ENCODE measurements around the gene SFTPA2.
"Not testable (repeated sequence)": the region's sequence is repeated elsewhere in the genome, so short reads cannot be mapped to it uniquely, and the experiment has no call there.

The SFTPA2 gene

DNA sequence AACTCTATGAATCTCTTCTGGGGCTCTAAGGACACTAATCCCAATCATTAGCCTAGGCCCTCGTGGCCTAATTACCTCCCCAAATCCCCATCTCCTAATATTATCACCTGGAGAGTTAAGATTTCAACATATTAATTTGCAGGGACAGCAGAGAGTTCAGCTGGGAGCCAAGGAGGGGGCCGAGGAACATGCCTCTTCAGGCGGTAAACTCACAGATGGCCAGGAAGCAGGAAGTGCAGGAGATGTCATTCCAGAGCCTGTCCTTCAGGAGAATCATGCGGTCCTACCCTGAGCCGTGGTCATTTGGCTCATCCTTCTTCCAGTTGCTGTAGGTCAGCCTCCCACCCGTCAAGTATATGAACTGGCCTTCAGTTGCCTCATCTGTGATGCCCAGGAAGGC, 21.9 kb upstream of the SFTPA2 start:
- no peak overlapping the region for H3K4me3 ChIP-seq (ENCODE audit: low read depth, low read length)
- TF ChIP-seq, protein P1, sequence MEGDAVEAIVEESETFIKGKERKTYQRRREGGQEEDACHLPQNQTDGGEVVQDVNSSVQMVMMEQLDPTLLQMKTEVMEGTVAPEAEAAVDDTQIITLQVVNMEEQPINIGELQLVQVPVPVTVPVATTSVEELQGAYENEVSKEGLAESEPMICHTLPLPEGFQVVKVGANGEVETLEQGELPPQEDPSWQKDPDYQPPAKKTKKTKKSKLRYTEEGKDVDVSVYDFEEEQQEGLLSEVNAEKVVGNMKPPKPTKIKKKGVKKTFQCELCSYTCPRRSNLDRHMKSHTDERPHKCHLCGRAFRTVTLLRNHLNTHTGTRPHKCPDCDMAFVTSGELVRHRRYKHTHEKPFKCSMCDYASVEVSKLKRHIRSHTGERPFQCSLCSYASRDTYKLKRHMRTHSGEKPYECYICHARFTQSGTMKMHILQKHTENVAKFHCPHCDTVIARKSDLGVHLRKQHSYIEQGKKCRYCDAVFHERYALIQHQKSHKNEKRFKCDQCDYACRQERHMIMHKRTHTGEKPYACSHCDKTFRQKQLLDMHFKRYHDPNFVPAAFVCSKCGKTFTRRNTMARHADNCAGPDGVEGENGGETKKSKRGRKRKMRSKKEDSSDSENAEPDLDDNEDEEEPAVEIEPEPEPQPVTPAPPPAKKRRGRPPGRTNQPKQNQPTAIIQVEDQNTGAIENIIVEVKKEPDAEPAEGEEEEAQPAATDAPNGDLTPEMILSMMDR (IDR thresholded peaks at IDR 0.05; ENCODE audit: low read depth, low read length, missing control alignments), result no peak
- DNase-seq (ENCODE audit: low read depth), result no peak
- in situ Hi-C loops (cut with HindIII; ENCODE audit: low sequenced_read_pairs), result no loop called here

DNA sequence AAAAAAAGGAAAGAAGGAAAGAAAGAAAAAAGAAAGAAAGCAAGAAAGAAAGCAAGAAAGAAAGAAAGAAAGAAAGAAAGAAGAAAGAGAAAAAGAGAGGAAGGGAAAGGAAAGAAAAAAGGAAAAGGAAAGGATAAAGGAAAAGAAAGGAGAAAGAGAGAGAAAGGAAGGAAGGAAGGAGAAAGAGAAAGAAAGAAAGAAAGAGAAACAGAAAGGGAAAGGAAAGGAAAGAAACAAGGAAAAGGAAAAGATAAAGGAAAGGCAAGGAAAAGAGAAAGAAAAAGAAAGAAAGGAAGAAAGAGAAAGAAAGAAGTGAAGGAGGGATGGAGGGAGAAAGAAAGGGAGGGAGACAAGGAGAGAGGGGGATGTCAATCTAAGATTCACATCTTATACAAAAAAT, 20.8 kb upstream of the SFTPA2 start:
- no peak overlapping the region for H3K4me3 ChIP-seq (ENCODE audit: low read depth, low read length)
- TF ChIP-seq, protein P1 (IDR thresholded peaks at IDR 0.05; ENCODE audit: low read depth, low read length, missing control alignments), result no peak
- no peak for DNase-seq (ENCODE audit: low read depth)
- in situ Hi-C loops (cut with HindIII; ENCODE audit: low sequenced_read_pairs), result no loop called here

DNA sequence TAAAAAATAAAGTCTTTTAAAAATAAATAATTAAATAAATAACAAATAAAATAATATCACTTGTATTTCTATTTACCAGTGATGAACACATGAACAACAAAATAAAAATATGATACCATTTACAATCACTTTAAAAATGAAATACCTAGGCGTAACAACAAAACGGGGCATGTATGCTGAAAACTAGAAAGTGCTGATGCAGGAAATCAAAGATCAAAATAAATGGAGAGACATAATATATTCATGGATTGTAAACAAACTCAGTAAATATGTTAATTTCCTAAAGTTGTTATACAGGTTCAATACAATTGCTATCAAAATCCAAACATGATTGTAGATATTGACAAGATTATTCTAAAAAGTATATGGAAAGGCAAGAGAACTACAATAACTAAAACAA, 19.2 kb upstream of the SFTPA2 start:
- in situ Hi-C loops (cut with HindIII; ENCODE audit: low sequenced_read_pairs), result no loop called here
- TF ChIP-seq, protein P1 (IDR thresholded peaks at IDR 0.05; ENCODE audit: low read depth, low read length, missing control alignments), result no peak
- DNase-seq (ENCODE audit: low read depth), result no peak
- no peak overlapping the region for H3K4me3 ChIP-seq (ENCODE audit: low read depth, low read length)

DNA sequence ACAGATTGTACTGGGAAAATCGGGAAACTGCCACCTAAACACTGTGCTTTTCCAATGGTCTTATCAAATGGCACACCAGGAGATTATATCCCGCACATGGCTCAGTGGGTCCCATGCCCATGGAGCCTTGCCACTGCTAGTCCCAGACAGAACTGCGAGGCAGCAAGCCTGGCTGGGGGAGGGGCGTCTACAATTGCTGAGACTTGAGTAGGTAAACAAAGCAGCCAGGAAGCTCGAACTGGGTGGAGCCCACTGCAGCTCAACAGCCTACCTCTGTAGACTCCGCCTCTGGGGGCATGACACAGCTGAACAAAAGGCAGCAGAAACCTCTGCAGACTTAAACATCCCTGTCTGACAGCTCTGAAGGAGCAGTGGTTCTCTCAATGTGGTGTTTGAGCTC, 10.4 kb upstream of the SFTPA2 start:
- H3K4me3 ChIP-seq (ENCODE audit: low read depth, low read length); in situ Hi-C loops (cut with HindIII; ENCODE audit: low sequenced_read_pairs); DNase-seq (ENCODE audit: low read depth): not testable (repeated sequence)

DNA sequence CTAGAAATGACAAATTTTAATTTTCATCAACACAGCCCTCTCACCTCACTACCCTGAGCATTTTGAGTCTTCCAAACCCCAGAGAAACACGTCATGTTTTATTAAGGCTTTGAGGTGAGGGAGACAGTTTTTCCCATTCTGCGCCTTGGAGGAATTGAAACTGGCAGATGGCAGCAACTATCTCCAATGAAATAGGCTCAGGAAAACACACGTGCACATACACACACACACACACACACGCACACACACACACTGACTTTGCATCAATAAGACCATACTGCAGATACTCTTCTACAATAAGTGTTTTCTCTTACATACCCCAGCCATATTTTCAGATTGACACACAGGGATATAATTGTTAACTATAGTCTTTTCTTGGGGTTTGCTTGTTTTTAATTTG, 3.2 kb upstream of the SFTPA2 start:
- H3K4me3 ChIP-seq (ENCODE audit: low read depth, low read length), result no peak overlapping the region
- no peak for DNase-seq (ENCODE audit: low read depth)

DNA sequence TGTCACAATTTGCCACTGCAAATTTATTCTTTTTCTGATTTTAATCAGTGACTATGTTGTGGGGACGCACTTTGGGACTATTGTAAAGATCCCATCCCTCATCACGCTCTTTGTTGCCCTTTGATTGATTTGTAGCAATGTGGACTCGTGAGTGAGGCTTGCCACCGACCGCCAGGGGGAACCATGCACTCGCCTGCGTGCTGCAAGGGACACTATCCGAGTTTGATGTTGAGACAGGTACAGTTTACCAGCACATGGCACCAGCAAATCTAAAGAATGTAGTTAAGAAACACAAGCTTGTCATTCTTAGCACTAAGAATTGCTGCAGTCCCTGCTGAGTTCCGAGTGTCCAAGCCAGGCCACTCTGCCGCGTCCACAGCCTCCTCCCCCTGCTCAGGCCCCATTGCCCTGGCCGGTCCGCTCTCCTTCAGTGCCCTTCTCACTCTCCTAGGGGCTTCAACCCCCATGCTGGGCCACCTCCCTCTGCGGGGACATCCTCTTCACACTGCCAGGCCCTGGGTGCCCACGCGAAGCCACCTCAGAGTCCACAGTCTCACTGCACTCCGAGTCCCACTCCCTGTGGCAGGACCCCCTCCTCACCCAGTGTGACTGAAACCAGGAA, 2.0 kb upstream of the SFTPA2 start:
- in situ Hi-C loops (cut with HindIII; ENCODE audit: low sequenced_read_pairs), result no loop called here
- peak; percentile 24 for DNase-seq (ENCODE audit: low read depth)
- no peak overlapping the region for H3K4me3 ChIP-seq (ENCODE audit: low read depth, low read length)
- TF ChIP-seq, protein P1 (IDR thresholded peaks at IDR 0.05; ENCODE audit: low read depth, low read length, missing control alignments), result peak; percentile 93

More for the DNA sequence above, 3.2 kb upstream of the SFTPA2 start:
- TF ChIP-seq, protein P1 (IDR thresholded peaks at IDR 0.05; ENCODE audit: low read depth, low read length, missing control alignments), result no peak
- in situ Hi-C loops (cut with HindIII; ENCODE audit: low sequenced_read_pairs), result no loop called here

DNA sequence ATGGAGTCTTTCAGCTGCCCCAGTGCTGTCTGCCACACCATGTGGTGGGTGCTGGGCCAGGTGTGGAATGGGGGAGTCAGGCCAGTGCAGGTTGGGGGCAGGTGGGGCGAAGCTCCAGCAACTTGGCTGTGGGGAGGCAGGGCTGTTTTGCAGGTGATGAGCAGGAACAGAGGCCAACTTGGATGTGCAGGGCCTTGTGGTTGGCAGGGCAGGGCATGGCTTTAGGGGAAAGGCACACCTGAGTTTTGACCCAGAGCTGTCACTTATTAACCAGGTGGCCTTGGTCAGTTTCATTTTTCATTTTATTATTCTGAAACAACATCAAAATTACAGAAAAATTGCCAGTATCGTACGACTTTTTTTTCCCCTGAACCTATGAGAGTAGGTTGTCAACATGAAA, 1.1 kb upstream of the SFTPA2 start:
- in situ Hi-C loops (cut with HindIII; ENCODE audit: low sequenced_read_pairs), result no loop called here
- DNase-seq (ENCODE audit: low read depth), result no peak
- no peak overlapping the region for H3K4me3 ChIP-seq (ENCODE audit: low read depth, low read length)
- TF ChIP-seq, protein P1 (IDR thresholded peaks at IDR 0.05; ENCODE audit: low read depth, low read length, missing control alignments), result no peak
